HG03175 (cell line): ENCODE results near the gene MTUS2.

Experiments used
- ATAC-seq: cut with Tn5 transposase; IDR thresholded peaks from one replicate; pipeline ENCODE4 v1.9.1; 2021; ENCODE audit warnings: mild to moderate bottlenecking, moderate library complexity; ENCODE audit not compliant: unreplicated experiment

Gene MTUS2

GRCh38 chr13:29021717-29022116 lies 201.6 kb downstream of the MTUS2 start:
- ATAC-seq, result no peak

GRCh38 chr13:29022410-29022809 lies 202.3 kb downstream of the MTUS2 start:
- no peak for ATAC-seq

GRCh38 chr13:29022968-29023367 lies 202.8 kb downstream of the MTUS2 start:
- no peak for ATAC-seq

- no peak for ATAC-seq
These were observed 204.6 kb downstream of the MTUS2 start for GRCh38 chr13:29024783-29025182.

- ATAC-seq, result no peak
These were observed 208.7 kb downstream of the MTUS2 start for GRCh38 chr13:29028868-29029267.

- no peak for ATAC-seq
These were observed 218.6 kb downstream of the MTUS2 start for GRCh38 chr13:29038700-29039099.

GRCh38 chr13:29039212-29039611 lies 219.1 kb downstream of the MTUS2 start:
- no peak for ATAC-seq

- ATAC-seq, result no peak
These were observed 226.4 kb downstream of the MTUS2 start for GRCh38 chr13:29046588-29046987.

- no peak for ATAC-seq
These were observed 229.4 kb downstream of the MTUS2 start for GRCh38 chr13:29049524-29049923.

GRCh38 chr13:29050719-29051118 lies 230.6 kb downstream of the MTUS2 start:
- ATAC-seq, result no peak

GRCh38 chr13:29059800-29060199 lies 239.7 kb downstream of the MTUS2 start:
- no peak for ATAC-seq

- no peak for ATAC-seq
These were observed 245.0 kb downstream of the MTUS2 start for GRCh38 chr13:29065142-29065541.

- no peak for ATAC-seq
These were observed 247.3 kb downstream of the MTUS2 start for GRCh38 chr13:29067306-29067945.

GRCh38 chr13:29073755-29074154 lies 253.6 kb downstream of the MTUS2 start:
- no peak for ATAC-seq

- ATAC-seq, result no peak
These were observed 257.1 kb downstream of the MTUS2 start for GRCh38 chr13:29077051-29077813.

GRCh38 chr13:29081036-29081435 lies 260.9 kb downstream of the MTUS2 start:
- ATAC-seq, result peak; percentile 59

GRCh38 chr13:29081697-29082440 lies 261.7 kb downstream of the MTUS2 start:
- no peak for ATAC-seq

- ATAC-seq, result no peak
These were observed 279.8 kb downstream of the MTUS2 start for GRCh38 chr13:29099781-29100406.

GRCh38 chr13:29100758-29101157 lies 280.6 kb downstream of the MTUS2 start:
- ATAC-seq, result no peak

GRCh38 chr13:29101409-29101808 lies 281.3 kb downstream of the MTUS2 start:
- no peak for ATAC-seq

GRCh38 chr13:29101905-29102304 lies 281.8 kb downstream of the MTUS2 start:
- no peak for ATAC-seq
